Adrenal gland (tissue), 5 donors: ENCODE measurements around the gene ANKRD44.

Experiments
- CTCF ChIP-seq, 6 experiments: fragments of 450-650 bp in 4 of 6; fragments of 200-600 bp in 2 of 6; sonication (generic) in 1 of 6; IDR thresholded peaks; 1 replicate in 5 of 6; 2 replicates in 1 of 6; pipeline versions ENCODE4 v1.5.1 to v1.8.0; 2016 to 2021; ENCODE audit warnings: antibody characterized with exemption in 6 of 6, mild to moderate bottlenecking in 2 of 6, moderate library complexity in 1 of 6
- POLR2A ChIP-seq, 2 donors: fragments of 450-650 bp; IDR thresholded peaks; one replicate each; pipeline ENCODE4 v1.6.1; 2017; ENCODE audit warnings: antibody characterized with exemption in 2 of 2, mild to moderate bottlenecking in 2 of 2, moderate library complexity in 1 of 2
- donor health status: DM: no; HTN: no; CAD: no.

- no peak for TF ChIP-seq CTCF (IDR thresholded peaks at IDR 0.05)
- no peak for TF ChIP-seq POLR2A (IDR thresholded peaks at IDR 0.05)
These were observed 201.3 kb downstream of the ANKRD44 start for GRCh38 chr2:197109326-197109725.
